NB4 (cell line): Measurements from ENCODE around the gene GABRB1.

Experiments used
- CTCF ChIP-seq: IDR thresholded peaks from one replicate; pipeline ENCODE4 v1.5.1; 2012; ENCODE audit warnings: low read depth, low read length
- MAX ChIP-seq: IDR thresholded peaks from 2 replicates; pipeline ENCODE4 v1.6.1; 2011; ENCODE audit warnings: low read depth, low read length
- POLR2A ChIP-seq: IDR thresholded peaks from 2 replicates; pipeline ENCODE4 v1.6.1; 2011; ENCODE audit warnings: mild to moderate bottlenecking; ENCODE audit not compliant: insufficient read length; ENCODE audit errors: extremely low read depth

- no peak for TF ChIP-seq CTCF
- no peak for TF ChIP-seq MAX
- no peak for TF ChIP-seq POLR2A
Observed at GRCh38 chr4:47471591-47471990, 440.2 kb downstream of the GABRB1 start.
